Measurements from ENCODE around the gene BARX1.

DNA sequence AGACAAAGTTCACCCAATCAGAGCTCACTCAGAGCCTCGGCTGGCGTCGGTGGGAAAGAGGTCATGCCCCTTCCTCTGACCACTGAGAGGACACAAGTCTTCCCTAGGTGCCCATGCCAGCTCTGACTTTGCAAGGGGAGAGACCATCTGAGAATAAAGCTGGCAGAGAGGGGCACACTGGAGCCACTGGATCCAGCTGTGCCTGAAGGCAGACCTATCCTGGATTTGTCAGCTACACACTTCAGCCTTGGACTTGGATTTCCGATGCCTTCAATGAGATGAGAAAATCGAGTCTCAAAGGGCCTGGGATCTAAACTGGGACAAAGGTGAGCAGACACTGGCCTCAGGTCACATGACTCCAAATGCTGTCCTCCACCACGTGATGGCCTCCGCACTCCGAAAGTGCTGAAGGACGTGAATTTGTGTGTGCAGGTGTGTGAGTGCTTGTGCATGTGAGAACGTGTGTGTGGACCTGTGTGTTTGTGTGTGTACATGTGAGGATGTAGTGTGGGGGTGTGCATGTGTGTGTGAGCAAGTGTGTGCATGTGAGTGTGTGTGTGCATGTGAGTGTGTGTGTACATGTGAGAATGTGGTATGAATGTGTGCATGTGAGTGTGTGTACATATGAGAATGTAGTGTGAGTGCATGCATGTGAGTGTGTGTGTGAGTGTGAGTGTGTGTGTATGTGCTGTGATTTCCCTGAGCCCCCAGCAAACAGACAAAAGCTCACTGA, 37.9 kb downstream of the BARX1 start:
- no peak for TF ChIP-seq POLR2AphosphoS5 (IDR thresholded peaks at IDR 0.05; ENCODE audit: low read depth, low read length)
- no peak for TF ChIP-seq POLR2A (IDR thresholded peaks at IDR 0.05; ENCODE audit: low read depth, low read length)
- no peak for TF ChIP-seq TAF1 (IDR thresholded peaks at IDR 0.05; ENCODE audit: low read depth, low read length)
- no peak for TF ChIP-seq SPI1 (IDR thresholded peaks at IDR 0.05; ENCODE audit: low read depth, low read length)
- TF ChIP-seq PAX5 (IDR thresholded peaks at IDR 0.05; ENCODE audit: insufficient read depth, low read length, severe bottlenecking): no peak
- TF ChIP-seq POU2F2 (IDR thresholded peaks at IDR 0.05; ENCODE audit: low read depth, low read length): no peak
